ENCODE measurements around the gene CDK17. TPM values are rescaled to one million over a fixed set of nuclear protein-coding genes. Genes with fewer than 3 reads are reported as not detected.
"Not testable (repeated sequence)": the region's sequence is repeated elsewhere in the genome, so short reads cannot be mapped to it uniquely, and the experiment has no call there.

Gene CDK17
- total and polyA plus RNA-seq, 4 donors = 13.7 to 130 (median 29.1) TPM

DNA sequence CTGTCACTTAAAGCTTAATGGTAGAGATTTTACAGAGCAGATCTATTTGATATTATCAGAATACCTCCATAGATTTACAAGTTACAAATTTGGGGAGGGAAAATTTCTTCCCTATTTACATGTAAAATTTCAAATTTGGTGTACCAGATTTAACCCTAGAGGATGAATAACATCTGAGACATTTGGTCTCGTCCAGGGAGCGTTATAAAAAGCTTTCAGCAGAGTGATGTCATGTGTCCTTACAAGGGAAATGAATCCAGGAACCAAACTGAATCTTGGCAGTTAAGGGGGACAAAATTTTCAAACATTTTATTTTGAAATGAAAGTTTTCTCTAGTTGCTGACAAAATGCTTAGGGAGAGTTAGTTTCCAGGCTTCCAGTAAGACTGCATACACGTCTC is 4.5 kb upstream of the CDK17 start:
- DNase-seq = no peak
- H3K27me3 ChIP-seq (ENCODE audit: control insufficient read depth in 3 of 3, insufficient read depth in 3 of 3, low read length in 2 of 3) = no peaks in the 10 kb centered on the region
- H3K9me3 ChIP-seq (ENCODE audit: control insufficient read depth in 4 of 4, insufficient read depth in 3 of 4, low read length in 3 of 4) = no peaks in the 10 kb centered on the region
- no peak overlapping the region for H3K27ac ChIP-seq (ENCODE audit: low read depth in 1 of 2, low read length in 1 of 2)
- H3K4me1 ChIP-seq (ENCODE audit: control insufficient read depth in 5 of 5, insufficient read depth in 5 of 5, low read length in 5 of 5) = peaks cover 0 to 6% (median 3%) of the 10 kb centered on the region in 5 donors
- no peak overlapping the region for H3K9ac ChIP-seq (ENCODE audit: insufficient read depth in 1 of 2, low read length in 2 of 2)
- WGBS, 2 donors = 57 to 71% methylated on average over 3 of the region's 3 CpGs
- no peak overlapping the region for H3K4me3 ChIP-seq
- TF ChIP-seq, protein P1, sequence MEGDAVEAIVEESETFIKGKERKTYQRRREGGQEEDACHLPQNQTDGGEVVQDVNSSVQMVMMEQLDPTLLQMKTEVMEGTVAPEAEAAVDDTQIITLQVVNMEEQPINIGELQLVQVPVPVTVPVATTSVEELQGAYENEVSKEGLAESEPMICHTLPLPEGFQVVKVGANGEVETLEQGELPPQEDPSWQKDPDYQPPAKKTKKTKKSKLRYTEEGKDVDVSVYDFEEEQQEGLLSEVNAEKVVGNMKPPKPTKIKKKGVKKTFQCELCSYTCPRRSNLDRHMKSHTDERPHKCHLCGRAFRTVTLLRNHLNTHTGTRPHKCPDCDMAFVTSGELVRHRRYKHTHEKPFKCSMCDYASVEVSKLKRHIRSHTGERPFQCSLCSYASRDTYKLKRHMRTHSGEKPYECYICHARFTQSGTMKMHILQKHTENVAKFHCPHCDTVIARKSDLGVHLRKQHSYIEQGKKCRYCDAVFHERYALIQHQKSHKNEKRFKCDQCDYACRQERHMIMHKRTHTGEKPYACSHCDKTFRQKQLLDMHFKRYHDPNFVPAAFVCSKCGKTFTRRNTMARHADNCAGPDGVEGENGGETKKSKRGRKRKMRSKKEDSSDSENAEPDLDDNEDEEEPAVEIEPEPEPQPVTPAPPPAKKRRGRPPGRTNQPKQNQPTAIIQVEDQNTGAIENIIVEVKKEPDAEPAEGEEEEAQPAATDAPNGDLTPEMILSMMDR (IDR thresholded peaks at IDR 0.05; ENCODE audit: control extremely low read depth, extremely low read depth) = no peak
- no peak for ATAC-seq (ENCODE audit: insufficient read depth, low FRiP score)
- no peaks in the 10 kb centered on the region for H3K36me3 ChIP-seq (ENCODE audit: control insufficient read depth in 4 of 4, insufficient read depth in 4 of 4, low read length in 4 of 4)

DNA sequence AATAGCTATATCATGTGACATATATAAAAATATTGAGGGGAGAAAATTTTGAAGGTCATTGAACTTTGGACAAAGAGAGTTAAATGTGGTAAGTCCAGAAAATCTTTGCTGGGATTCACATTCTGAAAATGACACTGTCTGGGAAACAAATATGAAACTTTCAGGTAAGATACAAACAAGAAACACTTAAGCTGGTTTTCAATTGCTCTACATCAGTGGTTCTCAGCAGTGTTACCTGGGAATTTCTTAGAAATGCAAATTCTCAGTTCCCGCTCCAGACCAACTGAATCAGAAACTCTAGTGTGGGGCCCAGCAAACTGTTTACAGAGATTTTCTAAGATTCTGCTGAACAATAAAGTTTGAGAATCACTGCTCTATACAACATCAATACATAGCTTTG is 3.6 kb upstream of the CDK17 start:
- ATAC-seq (ENCODE audit: insufficient read depth, low FRiP score) (no peak), DNase-seq (no peak)
- H3K36me3 ChIP-seq (ENCODE audit: control insufficient read depth in 4 of 4, insufficient read depth in 4 of 4, low read length in 4 of 4) = no peaks in the 10 kb centered on the region
- no peaks in the 10 kb centered on the region for H3K9me3 ChIP-seq (ENCODE audit: control insufficient read depth in 4 of 4, insufficient read depth in 3 of 4, low read length in 3 of 4)
- peaks cover 0 to 6% (median 3%) of the 10 kb centered on the region in 5 donors for H3K4me1 ChIP-seq (ENCODE audit: control insufficient read depth in 5 of 5, insufficient read depth in 5 of 5, low read length in 5 of 5)
- H3K27me3 ChIP-seq (ENCODE audit: control insufficient read depth in 3 of 3, insufficient read depth in 3 of 3, low read length in 2 of 3) = no peaks in the 10 kb centered on the region
- no peak overlapping the region for H3K4me3 ChIP-seq
- H3K9ac ChIP-seq (ENCODE audit: insufficient read depth in 1 of 2, low read length in 2 of 2) = no peak overlapping the region
- H3K27ac ChIP-seq (ENCODE audit: low read depth in 1 of 2, low read length in 1 of 2) = no peak overlapping the region
- WGBS, 2 donors = 96 to 97% methylated on average over 1 of the region's 1 CpG
- TF ChIP-seq, protein P1 (IDR thresholded peaks at IDR 0.05; ENCODE audit: control extremely low read depth, extremely low read depth) = no peak

DNA sequence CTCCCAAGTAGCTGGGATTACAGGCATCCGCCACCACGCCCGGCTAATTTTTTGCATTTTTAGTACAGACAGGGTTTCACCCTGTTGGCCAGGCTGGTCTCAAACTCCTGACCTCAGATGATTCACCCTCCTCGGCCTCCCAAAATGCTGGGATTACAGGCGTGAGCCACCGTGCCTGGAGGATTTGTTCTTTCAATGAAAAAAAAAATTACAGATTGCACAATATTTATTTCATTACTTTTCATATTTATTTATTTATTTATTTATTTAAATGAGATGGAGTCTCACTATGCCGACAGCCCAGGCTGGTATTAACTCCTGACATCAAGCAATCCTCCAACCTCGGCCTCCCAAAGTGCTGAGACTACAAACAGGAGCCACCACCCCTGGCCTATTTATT is 2.3 kb upstream of the CDK17 start:
- ATAC-seq (ENCODE audit: insufficient read depth, low FRiP score); H3K27me3 ChIP-seq (ENCODE audit: control insufficient read depth in 3 of 3, insufficient read depth in 3 of 3, low read length in 2 of 3); H3K9me3 ChIP-seq (ENCODE audit: control insufficient read depth in 4 of 4, insufficient read depth in 3 of 4, low read length in 3 of 4); H3K9ac ChIP-seq (ENCODE audit: insufficient read depth in 1 of 2, low read length in 2 of 2); DNase-seq; H3K27ac ChIP-seq (ENCODE audit: low read depth in 1 of 2, low read length in 1 of 2); H3K36me3 ChIP-seq (ENCODE audit: control insufficient read depth in 4 of 4, insufficient read depth in 4 of 4, low read length in 4 of 4); H3K4me3 ChIP-seq: not testable (repeated sequence)
- peaks cover 0 to 16% (median 5%) of the 10 kb centered on the region in 5 donors for H3K4me1 ChIP-seq (ENCODE audit: control insufficient read depth in 5 of 5, insufficient read depth in 5 of 5, low read length in 5 of 5)
- 94 to 95% methylated on average over 8 of the region's 8 CpGs for WGBS, 2 donors

DNA sequence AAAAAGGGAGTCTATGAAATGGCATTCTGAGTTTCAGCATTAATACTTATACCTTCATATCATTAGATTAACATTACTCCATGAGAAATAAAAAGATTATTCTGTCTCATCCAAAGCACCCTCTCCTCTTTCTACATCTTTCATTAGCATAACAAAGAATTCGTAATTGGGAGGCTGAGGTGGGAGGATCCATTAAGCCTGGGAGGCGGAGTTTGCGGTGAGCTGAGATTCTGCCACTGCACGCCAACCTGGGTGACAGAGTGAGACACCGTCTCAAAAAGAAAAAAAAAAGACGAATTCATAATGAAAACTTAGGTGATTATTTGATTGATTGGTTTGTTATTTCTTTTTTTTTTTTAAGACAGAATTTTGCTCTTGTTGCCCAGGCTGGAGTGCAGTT is 1.8 kb upstream of the CDK17 start:
- no peak overlapping the region for H3K27ac ChIP-seq (ENCODE audit: low read depth in 1 of 2, low read length in 1 of 2)
- no peak overlapping the region for H3K9ac ChIP-seq (ENCODE audit: insufficient read depth in 1 of 2, low read length in 2 of 2)

More for the DNA sequence above, 1.8 kb upstream of the CDK17 start:
- ATAC-seq (ENCODE audit: insufficient read depth, low FRiP score) (no peak), DNase-seq (no peak)
- H3K4me3 ChIP-seq = no peak overlapping the region
- H3K9me3 ChIP-seq (ENCODE audit: control insufficient read depth in 4 of 4, insufficient read depth in 3 of 4, low read length in 3 of 4) = no peaks in the 10 kb centered on the region
- TF ChIP-seq, protein P1 (IDR thresholded peaks at IDR 0.05; ENCODE audit: control extremely low read depth, extremely low read depth) = no peak
- 86 to 93% methylated on average over 6 of the region's 6 CpGs for WGBS, 2 donors
- peaks cover 0 to 21% (median 9%) of the 10 kb centered on the region in 5 donors for H3K4me1 ChIP-seq (ENCODE audit: control insufficient read depth in 5 of 5, insufficient read depth in 5 of 5, low read length in 5 of 5)
- H3K36me3 ChIP-seq (ENCODE audit: control insufficient read depth in 4 of 4, insufficient read depth in 4 of 4, low read length in 4 of 4) = no peaks in the 10 kb centered on the region
- no peaks in the 10 kb centered on the region for H3K27me3 ChIP-seq (ENCODE audit: control insufficient read depth in 3 of 3, insufficient read depth in 3 of 3, low read length in 2 of 3)

All from lung (tissue), 12 donors.